GM19328 (cell line): ENCODE measurements around the gene ABAT.

ENCODE experiments used
- ATAC-seq: cut with Tn5 transposase; IDR thresholded peaks from one replicate; pipeline ENCODE4 v1.9.1; 2021; ENCODE audit warnings: mild to moderate bottlenecking, moderate library complexity; ENCODE audit not compliant: unreplicated experiment

The ABAT gene

DNA sequence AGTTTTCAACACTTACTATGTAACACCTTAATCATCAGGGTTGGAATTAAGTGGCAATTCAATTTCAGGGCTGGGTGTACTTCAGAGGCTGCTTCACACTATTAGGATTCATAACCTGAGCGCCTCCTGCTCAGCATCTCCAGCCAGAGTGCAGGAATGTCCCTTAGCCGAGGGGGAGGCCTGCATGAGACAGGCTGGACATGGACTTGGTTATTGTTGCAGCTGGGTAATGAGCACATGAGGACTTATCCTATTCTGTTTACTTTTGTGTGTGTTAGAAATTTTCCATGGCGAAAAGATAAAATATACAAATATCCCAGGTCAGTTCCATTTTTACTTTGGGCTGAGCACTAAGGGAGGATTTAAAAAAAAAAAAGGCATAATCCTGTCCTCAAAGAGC lies 133.6 kb downstream of the ABAT start:
- no peak for ATAC-seq

DNA sequence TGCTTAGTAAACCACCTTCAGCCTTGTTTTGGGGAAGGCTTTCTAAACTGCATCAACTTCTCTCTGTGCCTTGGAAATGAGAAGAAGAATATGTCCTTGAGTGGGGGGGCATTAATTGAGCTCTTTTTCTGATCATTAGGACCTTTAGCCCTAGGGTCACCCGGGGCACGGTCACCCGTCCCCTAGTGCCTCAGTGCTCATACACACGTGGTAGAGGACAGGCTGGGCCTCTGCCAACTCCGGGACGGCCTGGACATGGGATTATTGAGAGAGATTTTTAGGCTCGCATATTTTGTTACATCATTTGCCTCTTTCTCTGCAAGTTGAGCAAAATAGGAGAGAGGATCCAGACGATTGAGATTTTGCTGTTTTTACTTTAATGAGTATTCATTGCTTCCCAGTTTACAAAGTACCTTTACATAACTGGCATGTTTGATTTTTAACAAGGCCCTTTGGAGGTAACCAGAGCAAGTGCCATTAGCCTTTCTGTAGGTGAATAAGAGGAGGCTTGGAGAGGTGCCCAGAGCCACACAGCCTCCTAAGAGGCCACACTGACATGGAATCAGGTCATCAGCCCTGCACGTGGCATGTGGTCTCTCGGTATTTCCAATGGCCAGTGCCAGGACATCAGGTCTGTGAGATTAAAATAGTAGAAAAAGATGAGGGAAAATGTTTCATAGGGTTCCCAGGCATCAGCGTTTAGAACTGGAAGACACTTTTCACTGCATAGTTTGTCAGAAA lies 134.4 kb downstream of the ABAT start:
- no peak for ATAC-seq

DNA sequence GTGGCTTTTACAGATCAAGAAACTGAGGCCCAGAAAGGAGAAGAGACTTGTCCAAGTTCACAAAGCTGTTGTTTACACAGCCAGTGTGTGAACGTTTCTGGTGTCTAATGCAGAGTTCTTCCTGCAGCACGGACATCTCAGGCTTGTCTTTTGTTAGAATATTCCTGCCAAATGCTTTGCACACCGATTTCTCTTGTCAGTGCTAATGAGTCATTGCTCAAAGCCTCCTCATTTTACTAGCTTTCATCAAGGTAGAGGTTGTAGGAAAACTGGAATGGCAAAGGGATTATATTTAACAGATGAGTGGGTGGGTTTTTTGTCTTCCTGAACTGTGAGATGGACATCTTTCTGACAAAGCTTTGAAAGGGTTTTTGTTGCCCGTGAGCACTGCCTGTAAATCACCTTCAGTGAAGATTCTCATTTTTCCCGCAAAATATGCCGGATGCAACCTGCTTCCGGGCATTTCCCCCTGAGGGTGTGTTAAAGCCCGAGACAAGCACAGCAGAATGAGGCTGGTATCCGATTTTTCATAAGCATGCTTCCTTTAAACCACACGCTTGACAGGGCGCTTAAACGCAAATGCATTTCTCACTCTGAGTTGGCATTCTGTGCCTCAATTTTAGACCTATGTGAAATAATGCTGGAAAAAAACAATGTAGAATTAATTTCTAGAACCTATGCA lies 137.9 kb downstream of the ABAT start:
- no peak for ATAC-seq

DNA sequence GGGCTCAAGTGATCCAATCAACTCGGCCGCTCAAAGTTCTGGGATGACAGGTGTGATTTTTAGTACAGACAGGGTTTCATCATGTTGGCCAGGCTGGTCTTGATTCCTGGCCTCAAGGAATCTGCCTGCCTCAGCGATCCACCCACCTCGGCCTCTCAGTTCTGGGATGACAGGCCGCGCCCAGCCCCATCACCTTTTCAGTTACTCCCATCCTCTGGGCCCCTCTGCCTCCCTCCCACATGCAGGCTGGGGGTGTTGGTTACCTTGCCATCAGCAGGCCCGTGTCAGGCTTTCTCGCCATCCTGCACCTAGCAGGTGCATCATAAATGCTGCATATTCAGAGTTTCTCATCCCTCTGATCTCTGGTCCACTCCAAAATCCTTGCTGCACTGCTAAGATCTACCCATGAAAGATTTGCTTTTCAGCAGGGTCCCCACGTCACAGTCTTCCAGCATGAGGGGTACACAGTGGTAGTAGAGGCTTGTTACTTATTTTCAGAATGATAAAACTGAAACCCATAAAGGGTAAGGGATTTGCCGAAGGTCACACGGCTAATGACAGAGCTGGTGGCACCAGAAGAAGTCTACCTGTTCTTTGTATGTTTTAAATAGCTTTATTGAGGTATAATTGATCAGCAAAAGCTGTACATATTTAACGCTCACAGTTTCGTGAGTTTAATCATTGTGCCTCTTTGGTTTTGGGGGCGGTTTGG lies 139.8 kb downstream of the ABAT start:
- no peak for ATAC-seq

DNA sequence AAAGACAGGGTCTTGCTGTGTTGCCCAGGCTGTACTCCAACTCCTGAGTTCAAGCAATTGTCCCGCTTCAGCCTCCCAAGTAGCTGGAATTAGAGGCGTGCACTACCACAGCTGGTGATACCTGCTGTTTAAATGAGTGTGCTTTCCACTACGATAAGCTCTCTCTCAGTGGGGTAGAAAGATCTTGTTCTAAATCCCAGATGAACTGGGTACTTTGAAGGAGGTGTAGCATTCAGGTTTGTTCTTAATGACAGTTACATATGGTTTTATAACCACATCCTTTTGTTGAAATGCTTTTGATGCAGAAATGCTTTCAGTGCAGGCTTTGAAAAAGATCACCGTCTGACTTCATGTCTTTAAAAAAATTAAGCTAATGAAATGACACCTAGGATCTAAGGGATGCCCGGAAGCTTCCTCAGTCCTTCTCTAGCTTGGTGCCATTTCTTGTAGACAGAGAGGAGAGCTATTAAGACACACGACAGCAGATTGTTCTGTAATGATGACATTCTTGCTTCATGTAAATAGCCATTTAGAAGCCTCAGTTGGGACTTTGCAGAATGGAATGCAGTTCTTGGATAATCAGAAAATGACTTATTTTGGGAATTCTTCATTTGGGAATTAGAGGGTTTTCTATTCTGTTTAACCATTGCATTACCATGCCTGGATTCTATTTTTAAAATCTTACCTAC lies 142.7 kb downstream of the ABAT start:
- no peak for ATAC-seq

DNA sequence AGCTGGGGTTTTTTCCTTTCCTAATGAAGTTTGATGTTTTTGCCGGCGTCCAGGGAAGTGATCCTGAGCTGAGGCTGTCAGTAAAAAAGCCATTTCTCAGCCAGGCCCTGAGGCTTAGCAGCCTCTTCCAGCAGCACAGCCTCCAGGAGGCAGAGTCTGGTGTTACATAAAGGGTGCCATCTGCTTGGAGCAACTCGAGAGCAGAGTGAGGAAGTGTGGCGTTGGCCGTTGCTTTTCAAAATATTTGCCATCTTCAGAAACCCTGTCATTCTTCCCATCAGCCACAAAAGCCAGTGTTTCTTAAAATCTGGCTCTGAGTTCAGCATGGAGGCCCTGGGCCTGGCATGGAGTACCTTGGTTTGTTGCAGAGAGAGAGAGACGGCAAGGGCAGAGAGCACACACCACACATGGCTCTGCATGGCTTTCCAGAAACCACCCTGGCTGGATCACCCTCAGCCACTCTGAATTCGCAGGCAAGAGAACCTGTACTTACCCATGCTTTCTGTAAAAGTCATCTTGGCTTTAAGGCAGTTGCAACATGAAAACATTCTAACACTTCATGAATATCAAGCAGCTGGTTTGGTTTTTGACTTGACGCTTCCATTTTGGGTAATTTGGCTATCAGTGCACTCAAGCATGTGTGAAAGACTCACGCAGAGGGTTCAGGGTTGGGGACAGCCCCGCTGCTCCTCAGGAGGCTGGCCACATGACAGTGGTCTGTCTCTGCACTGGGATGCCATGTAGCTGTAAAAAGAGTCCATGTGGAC lies 144.3 kb downstream of the ABAT start:
- ATAC-seq: no peak

DNA sequence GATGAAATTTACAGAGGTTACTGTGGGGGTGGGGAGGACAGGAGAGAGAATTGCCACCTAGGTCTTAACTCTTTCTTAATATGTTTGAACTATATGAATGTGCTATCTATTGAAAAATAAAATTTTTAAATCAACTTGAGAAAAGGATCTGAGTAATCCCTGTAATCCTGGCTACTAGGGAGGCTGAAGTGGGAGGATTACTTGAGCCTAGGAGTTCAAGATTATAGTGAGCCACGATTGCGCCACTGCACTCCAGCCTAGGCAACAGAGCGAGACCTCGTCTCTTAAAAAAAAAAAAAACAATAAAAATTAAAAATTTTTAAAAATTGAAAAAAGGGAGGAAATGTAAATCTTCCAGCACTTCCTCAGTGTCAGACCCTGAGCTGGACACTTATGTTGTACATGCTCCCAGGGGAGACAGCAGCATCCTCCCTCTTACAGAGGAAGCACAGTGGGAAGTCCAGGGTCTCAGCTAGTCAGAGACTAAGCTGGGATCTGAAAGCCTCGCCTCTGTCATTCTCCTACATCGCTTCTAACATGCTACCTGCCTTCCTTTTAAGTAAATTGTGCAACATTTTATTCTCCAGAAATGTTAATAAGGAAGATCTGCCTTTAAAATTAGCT lies 145.1 kb downstream of the ABAT start:
- no peak for ATAC-seq

DNA sequence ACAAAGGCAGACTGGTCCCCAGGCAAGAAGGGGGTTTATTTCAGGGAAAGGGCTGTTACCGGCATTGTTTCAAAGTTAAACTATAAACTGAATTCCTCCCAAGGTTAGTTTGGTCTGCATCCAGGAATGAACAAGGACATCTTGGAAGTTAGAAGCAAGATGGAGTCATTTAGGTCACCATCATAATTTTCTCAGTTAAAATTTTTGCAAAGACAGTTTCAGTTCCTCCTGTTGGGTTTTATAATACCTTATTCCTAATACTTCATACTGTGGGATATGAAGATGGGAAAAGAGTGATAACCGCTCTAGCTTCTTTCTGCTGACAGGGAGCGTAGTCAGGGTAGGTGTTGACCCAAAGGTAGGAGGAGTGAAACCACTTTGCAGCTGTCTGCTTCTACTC lies 148.0 kb downstream of the ABAT start:
- ATAC-seq: no peak

DNA sequence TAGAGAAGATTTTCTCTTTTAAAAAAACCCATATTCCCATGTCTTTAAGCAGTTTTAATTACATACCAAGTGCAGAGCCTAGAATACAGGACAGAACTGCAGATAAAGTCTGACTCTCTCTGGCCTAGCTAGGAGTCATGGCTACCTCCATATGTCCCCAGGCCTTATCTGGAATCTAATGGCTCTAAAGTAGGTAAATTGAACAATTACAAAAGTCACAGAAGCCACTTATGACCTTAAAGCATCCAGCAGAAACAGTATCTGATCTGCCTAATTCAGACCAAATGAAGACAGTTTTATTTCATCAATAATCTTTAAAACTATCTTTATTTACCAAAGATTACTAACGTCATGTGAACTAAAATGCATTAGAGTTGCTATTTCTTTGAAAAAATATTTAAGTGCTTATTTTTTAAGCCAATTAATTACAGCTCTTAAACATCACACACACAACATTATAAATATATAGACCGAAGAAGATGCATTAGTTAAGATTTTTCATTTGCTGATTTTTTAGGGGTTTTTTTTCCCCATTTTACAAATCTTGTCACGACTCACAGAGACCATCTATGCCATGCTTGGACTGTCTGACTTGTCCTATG lies 152.0 kb downstream of the ABAT start:
- no peak for ATAC-seq

DNA sequence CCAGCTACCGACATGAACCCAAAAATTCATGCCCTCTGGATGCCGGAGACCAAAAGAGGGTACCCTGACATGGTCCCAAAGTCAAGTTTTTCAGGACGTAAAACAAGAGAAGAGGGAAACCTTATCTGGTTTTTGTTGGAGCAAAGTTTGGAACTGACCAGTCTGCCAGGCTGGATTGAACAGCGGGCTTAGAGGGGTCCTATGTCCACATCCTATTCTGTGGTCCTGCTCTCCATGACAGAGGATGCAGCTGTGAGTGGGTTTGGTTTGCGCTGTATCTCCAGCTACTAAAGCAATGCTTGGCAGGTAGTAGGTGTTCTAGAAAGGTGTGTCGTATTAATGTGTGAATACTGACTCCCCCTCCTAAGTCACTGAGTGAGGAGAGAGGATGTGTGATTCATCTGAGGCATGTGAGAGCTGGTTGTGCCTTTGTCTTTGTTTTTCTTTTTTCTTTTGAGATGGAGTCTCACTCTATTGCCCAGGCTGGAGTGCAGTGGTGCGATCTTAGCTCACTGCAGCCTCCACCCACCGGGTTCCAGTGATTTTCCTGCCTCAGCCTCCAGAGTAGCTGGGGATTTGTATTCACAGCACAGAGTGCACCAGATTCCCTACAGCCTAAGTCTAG lies 154.2 kb downstream of the ABAT start:
- ATAC-seq: no peak

DNA sequence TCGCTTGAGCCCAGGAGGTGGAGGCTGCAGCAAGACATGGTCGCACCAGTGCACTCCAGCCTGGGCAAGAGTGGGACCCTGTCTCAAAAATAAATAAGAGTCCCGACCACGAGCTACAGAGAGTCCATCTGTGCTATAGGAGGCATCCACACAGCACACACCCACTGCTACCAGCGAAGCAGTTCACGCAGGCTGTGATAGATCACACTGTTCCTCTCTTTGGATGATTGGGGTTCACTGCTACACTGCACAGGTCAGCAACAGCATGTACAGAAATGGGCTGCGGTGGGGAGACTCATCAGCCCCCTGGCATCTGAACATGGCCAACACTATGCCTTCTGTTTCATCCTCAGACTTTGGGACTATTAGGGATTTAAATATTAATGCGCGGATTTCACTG lies 157.0 kb downstream of the ABAT start:
- no peak for ATAC-seq

DNA sequence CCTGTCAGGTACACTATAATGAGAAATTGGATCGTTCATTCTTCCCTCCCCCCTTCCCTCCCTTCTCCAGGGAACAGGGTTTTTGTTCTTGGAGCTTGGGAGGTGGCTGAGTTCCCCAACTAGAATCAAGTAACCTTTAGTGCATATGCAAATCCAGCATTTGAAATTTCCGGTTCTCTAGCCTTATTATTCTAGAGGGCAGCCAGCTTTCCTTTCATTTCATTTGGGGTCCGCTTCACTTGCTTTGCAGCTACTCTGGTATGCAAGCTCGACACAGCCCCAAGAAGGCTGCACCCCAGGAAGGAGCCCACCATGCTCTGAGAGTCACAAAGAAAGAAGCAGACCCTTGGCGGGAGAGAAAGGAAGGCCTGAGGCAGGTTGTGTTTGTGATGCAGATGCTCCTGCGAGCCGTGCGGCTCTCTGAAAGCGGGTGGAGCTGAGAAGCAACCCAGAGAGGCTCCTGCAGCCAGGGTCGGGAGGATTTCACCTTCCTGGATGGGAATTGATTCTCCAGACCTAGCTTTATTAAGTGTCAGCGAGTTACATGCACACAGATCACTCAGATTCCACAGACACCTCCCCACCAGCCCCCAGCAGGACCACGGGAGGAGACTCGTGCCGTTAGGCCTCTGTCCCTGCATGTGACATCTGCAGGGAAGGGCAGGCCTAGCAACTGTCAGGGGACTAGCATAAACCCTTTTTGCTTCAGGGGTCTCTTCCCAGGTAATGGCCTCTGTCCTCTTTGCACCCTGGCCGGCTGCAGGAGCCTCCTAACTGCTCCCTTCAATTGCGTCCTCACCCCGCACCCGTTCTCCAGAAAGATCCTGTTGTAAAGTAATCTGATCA lies 157.7 kb downstream of the ABAT start:
- no peak for ATAC-seq

DNA sequence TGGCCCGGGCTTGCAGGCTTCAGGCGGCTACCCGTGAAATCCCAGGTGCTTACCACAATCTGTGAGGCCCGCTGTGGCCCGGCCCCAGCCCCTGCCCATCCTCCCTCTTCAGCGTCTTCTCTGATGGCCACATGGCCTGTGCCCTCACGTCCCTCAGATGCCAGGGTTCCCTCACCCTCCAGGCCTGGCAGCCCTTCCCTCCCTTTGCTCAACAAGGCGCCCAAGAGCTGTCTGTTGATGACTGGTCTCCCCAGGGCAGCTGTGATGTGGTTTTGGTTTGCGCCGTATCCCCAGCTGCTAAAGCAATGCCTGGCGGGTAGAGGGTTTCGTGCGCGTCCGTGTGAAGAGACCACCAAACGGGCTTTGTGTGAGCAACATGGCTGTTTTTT lies 158.3 kb downstream of the ABAT start:
- ATAC-seq: no peak
